ENCODE results near the gene DQX1.

- TF ChIP-seq EZH2phosphoT487 (IDR thresholded peaks at IDR 0.05; ENCODE audit: unreplicated experiment) (no peak), CTCF (conservative IDR thresholded peaks at IDR 0.05; ENCODE audit: low read depth in 2 of 2) (no peak), POLR2AphosphoS5 (IDR thresholded peaks at IDR 0.05; ENCODE audit: low read depth) (no peak), EZH2 (IDR thresholded peaks at IDR 0.05; ENCODE audit: low read depth, unreplicated experiment) (no peak)
Measured at GRCh38 chr2:74481431-74481830, 44.6 kb downstream of the DQX1 start.

Data from GM23338 (cell line).